HT1080 (cell line): ENCODE data around the gene TMEM256. TPM values are rescaled to one million over a fixed set of nuclear protein-coding genes. Genes with fewer than 3 reads are reported as not detected.
A peak's percentile ranks its signal among the peaks of the same experiment; 100 is the strongest.

Experiments
- DNase-seq: peaks from one replicate; pipeline ENCODE4 v3.0.0-alpha.2; 2015; ENCODE audit warnings: low read depth
- total RNA-seq: library from RNA; depleted of rRNA; stranded (reverse); fragments of >200 nt; shearing (Covaris generic); gene quantifications from 2 replicates; pipeline ENCODE4 v1.2.3, GENCODE V29; 2014

Gene TMEM256
- total RNA-seq, 1 experiment from 2014 or later: 54.1 TPM

DNA sequence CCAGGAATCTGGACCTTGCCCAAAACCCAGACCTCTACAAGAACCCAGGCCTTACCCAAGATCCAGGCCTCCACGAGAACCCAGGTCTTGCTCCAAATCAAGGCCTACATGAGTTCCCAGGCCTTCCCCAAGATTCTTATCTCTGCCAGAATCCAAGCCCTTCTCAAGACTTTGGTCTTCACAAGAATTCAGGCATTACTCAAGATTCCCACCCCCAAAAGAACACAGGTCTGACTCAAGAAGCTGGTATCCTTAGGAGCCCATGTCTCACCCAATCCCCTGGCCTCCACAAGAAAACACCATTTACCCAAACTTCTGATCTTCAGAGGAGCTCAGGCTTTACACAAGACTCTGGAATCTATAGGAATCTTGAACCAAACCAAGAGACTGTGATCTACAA is 27.3 kb upstream of the TMEM256 start:
- no peak for DNase-seq

DNA sequence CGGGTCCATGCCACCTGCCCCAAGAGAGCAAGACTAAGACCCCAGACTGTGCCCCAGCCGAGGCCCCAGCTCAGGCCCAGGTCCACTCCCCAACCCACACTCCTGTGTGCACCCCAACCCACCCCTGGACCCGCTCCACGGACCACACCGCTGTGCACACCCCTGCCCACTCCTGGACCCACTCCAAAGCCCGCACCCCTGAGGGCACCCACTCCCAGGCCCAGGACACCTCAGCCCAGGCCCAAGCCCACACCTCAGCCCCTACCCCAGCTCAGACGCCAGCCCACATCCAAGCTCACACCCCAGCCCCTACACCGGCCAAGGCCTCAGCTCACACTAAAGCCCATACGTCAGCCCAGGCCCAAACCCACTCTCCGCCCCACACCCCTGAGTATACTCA is 25.8 kb upstream of the TMEM256 start:
- DNase-seq: no peak

DNA sequence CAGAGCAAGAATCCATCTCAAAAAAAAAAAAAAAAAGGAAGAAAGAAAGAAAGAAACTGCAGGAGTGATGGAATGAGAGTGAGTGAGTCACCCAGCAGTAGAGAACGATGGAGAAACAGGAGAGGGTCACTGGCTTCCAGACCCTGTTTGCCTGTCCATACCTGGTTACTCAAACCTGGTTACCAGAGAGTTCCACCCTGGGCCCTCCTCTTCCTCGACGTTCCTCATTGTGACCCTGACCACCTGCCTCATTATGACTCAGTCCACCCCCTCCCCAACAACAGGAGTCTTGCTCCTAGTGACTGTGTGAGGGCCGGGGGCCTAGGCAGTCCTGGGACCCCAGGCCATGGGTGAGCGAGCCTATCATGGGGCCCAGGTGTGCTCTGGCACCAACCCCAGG is 24.7 kb upstream of the TMEM256 start, which contains the start of gene SPEM3:
Gene SPEM3, plus strand, starts transcription at position 301 of the 400 bp plus-strand sequence. Its CDS starts 46 bp downstream, at position 347.
- no peak for DNase-seq

DNA sequence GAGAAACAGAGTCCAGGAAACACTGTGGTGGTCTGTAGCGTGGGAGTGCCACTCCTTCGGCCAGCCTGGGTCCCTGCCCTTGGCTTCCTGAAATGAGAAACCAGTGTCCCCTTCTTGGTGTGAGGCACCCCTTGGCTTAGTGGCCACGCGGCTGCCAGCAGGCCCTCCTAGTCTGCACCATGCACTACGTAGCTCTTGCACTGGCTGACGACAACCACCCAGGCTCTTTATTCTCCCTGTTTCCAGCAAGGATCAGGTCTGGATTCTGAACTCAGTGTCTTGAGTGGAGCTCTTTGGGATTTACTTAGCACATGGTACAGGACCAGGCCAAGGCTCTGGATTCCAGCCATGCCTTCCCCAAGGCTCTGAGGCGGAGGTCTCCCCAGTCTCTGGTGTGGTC is 23.7 kb upstream of the TMEM256 start:
- DNase-seq: no peak

DNA sequence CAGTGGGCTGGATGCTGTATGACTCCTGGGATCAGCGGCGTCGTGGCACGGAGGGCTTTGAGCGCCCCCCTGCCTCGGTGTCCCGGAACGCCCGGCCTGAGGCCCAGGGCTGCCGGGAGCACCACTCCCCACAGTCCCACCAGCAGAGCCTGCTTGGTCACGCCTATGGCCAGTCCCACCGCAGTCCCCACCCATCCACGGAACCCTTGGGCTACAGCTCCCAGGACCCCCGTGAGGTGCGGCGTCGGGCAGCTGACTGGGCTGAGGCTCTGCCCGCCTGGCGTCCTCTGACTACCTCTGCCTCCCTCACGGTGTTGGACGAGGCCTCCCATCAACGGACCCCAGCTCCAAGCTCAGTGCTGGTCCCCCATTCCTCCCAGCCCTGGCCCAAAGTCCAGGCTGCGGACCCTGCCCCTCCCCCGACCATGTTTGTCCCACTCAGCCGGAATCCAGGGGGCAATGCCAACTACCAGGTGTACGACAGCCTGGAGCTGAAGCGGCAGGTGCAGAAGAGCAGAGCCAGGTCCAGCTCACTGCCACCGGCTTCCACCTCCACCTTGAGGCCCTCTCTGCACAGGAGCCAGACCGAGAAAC is 23.1 kb upstream of the TMEM256 start:
- no peak for DNase-seq

GRCh38 chr17:7426203-7426863 is 22.4 kb upstream of the TMEM256 start:
- DNase-seq: no peak

- DNase-seq: no peak
Observed at GRCh38 chr17:7425756-7426155, 21.9 kb upstream of the TMEM256 start.

- no peak for DNase-seq
Observed at GRCh38 chr17:7425316-7425715, 21.4 kb upstream of the TMEM256 start, which contains the start of gene SPEM2. SPEM2 (plus strand) TSS chr17:7425616; CDS start chr17:7425689, 73 bp downstream.

- no peak for DNase-seq
Observed at GRCh38 chr17:7423679-7424078, 19.8 kb upstream of the TMEM256 start.

DNA sequence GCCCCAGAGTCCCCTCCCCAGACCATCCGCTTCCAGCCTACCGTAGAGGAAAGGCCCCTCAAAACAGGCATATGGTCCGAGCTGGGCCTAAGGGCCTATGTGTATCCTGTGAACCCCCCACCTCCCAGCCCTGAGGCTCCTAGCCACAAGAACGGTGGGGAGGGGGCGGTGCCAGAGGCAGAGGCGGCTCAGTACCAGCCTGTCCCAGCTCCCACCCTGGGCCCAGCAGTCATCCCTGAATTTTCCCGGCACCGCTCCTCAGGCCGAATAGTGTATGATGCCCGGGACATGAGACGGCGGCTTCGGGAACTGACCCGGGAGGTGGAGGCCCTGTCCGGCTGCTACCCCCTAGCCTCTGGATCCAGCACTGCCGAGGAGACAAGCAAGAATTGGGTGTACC is 17.3 kb upstream of the TMEM256 start:
- no peak for DNase-seq

GRCh38 chr17:7419819-7420610 is 16.1 kb upstream of the TMEM256 start, which contains the start of gene SPEM1:
SPEM1 (plus strand) TSS chr17:7420324; CDS start chr17:7420385, 61 bp downstream.
- DNase-seq: no peak

- no peak for DNase-seq
Observed at GRCh38 chr17:7418472-7419152, 14.7 kb upstream of the TMEM256 start.

DNA sequence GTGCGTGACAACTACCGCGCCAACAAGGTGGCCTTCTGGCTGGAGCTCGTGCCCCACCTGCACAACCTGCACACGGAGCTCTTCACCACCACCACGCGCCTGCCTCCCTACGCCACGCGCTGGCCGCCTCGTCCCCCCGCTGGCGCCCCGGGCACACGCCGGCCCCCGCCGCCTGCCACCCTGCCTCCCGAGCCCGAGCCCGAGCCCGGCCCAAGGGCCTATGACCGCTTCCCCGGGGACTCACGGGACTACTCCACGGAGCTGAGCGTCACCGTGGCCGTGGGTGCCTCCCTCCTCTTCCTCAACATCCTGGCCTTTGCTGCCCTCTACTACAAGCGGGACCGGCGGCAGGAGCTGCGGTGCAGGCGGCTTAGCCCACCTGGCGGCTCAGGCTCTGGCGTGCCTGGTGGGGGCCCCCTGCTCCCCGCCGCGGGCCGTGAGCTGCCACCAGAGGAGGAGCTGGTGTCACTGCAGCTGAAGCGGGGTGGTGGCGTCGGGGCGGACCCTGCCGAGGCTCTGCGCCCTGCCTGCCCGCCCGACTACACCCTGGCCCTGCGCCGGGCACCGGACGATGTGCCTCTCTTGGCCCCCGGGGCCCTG is 13.3 kb upstream of the TMEM256 start:
- DNase-seq: no peak

GRCh38 chr17:7416323-7416722 is 12.4 kb upstream of the TMEM256 start:
- no peak for DNase-seq

DNA sequence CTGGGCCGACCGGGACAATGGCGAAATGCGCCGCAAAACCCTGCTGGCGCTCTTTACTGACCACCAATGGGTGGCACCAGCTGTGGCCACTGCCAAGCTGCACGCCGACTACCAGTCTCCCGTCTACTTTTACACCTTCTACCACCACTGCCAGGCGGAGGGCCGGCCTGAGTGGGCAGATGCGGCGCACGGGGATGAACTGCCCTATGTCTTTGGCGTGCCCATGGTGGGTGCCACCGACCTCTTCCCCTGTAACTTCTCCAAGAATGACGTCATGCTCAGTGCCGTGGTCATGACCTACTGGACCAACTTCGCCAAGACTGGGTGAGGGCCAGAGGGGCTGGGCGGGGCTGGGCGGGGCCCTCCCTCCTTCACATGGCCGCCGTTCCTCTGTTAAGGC is 11.9 kb upstream of the TMEM256 start:
- DNase-seq: no peak

DNA sequence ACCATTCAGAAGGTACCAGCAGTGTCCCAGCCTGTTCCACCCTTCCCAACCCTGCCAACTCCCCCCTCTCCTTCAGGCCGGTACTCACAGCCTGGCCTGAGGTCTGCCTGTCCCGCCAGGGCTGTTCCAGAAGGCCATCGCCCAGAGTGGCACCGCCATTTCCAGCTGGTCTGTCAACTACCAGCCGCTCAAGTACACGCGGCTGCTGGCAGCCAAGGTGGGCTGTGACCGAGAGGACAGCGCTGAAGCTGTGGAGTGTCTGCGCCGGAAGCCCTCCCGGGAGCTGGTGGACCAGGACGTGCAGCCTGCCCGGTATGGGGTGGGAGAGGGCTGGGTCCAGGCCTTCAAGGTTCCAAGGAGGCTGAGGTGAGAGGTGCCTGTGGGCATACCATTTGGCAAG is 10.9 kb upstream of the TMEM256 start:
- DNase-seq: no peak

- peak; percentile 75 for DNase-seq
Observed at GRCh38 chr17:7413346-7413985, 9.6 kb upstream of the TMEM256 start.

DNA sequence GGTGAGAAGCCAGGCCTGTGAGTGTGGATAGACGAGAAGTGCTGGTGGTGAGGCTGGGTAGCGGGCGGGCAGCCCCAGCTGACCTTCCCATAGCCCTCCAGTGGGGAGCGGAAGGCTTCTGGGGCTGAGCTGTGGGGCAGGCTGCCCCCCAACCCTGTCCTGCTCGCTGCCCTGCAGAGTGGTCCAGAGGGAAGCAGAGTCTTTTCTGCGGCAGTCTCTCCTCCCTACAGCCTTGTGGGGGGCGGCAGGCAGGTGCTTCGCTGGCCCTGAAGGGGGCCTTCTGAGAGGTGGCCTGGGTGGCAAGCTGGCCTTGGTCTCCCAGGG is 7.5 kb upstream of the TMEM256 start:
- no peak for DNase-seq

DNA sequence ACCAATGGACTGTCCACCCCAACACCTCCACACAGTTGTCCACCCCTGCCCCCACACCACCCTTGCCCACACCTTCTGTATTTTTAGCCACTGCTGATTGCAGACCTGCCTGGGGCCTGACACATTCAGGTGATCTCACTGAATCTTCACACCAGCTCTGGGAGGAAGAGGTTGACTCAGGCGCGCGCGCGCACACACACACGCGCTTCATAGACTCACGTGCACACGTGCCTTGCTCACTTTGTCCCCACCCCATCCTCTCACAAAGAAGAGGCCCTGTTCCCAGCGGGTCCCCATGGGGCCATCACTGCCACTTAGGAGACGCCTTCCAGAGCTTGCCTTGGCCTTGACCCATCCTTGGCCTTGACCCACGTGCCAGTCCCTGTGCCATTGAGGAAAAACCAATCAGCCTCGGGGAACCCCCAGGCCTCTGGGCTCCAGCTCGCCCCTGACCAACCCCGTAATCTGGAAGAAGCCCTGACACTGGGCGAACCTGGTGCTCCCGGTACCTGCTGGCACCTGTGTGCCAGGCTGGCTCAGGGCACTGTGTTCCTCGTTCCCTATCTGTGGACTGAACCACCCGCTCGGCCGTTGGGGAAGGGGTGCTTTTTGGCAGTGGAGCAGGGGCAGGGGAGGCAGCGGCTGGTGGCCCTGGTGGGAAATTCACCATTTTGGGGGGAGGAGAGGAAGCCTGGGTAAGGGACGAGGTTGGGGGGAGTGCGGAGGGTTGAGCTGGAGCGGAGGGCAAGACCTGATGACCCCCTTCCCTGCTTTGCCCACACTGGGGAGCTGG is 6.9 kb upstream of the TMEM256 start:
- no peak for DNase-seq

- no peak for DNase-seq
Observed at GRCh38 chr17:7409716-7410115, 5.8 kb upstream of the TMEM256 start.
